A673 (cell line): ENCODE measurements around the gene DDX21. TPM values are rescaled to one million over a fixed set of nuclear protein-coding genes. Genes with fewer than 3 reads are reported as not detected.
"Not testable (repeated sequence)": the region's sequence is repeated elsewhere in the genome, so short reads cannot be mapped to it uniquely, and the experiment has no call there.

ENCODE experiments used
- BruUV-seq: library from RNA; stranded (reverse); fragments of 400-500 nt; replicated peaks from 2 replicates; lab custom pipeline; 2021; lab: Mats Ljungman, UMichigan
- CTCF ChIA-PET: fragments of 300-600 bp; sonication (Branson Sonifier 250); formaldehyde crosslinking; loops from one replicate; lab custom pipeline; 2022; ENCODE audit warnings: antibody characterized with exemption; lab: Charles Lee
- POLR2A ChIA-PET: fragments of 300-600 bp; sonication (Branson Sonifier 250); formaldehyde crosslinking; loops from one replicate; lab custom pipeline; 2022; ENCODE audit warnings: antibody characterized with exemption; ENCODE audit not compliant: low non-redundant PET; lab: Charles Lee
- DNase-seq: peaks from one replicate; pipeline ENCODE4 v3.0.0-alpha.2; 2015; ENCODE audit warnings: low spot score
- H3K27ac ChIP-seq: fragments of 200-600 bp; sonication (generic); 2 replicates; pipeline ENCODE4 v1.5.1; 2016; ENCODE audit warnings: mixed run types, low read depth, mild to moderate bottlenecking, mixed read lengths, antibody characterized with exemption, low read length; ENCODE audit not compliant: poor library complexity, severe bottlenecking
- H3K27me3 ChIP-seq: fragments of 200-600 bp; sonication (generic); replicated peaks from 2 replicates; pipeline ENCODE4 v1.6.1; 2017; ENCODE audit warnings: mixed run types, low read depth, mild to moderate bottlenecking, mixed read lengths, antibody characterized with exemption, low read length; ENCODE audit not compliant: insufficient read depth, poor library complexity
- H3K36me3 ChIP-seq: fragments of 200-600 bp; sonication (generic); 2 replicates; pipeline ENCODE4 v1.6.1; 2016; ENCODE audit warnings: mixed run types, mild to moderate bottlenecking, mixed read lengths, antibody characterized with exemption, low read length; ENCODE audit not compliant: insufficient read depth, poor library complexity, severe bottlenecking
- H3K4me1 ChIP-seq: fragments of 200-600 bp; sonication (generic); 2 replicates; pipeline ENCODE4 v1.6.1; 2017; ENCODE audit warnings: mixed run types, mild to moderate bottlenecking, mixed read lengths, antibody characterized with exemption, low read length; ENCODE audit not compliant: insufficient read depth, poor library complexity, severe bottlenecking
- H3K4me3 ChIP-seq: fragments of 200-600 bp; sonication (generic); 2 replicates; pipeline ENCODE4 v1.5.1; 2016; ENCODE audit warnings: low read depth, mixed run types, mild to moderate bottlenecking, mixed read lengths, low read length; ENCODE audit not compliant: poor library complexity, severe bottlenecking
- H3K9me3 ChIP-seq: fragments of 200-600 bp; sonication (generic); 2 replicates; pipeline ENCODE4 v1.6.1; 2016; ENCODE audit warnings: mixed run types, low read depth, mild to moderate bottlenecking, mixed read lengths, antibody characterized with exemption, low read length; ENCODE audit not compliant: poor library complexity, severe bottlenecking
- CTCF ChIP-seq: fragments of 300-800, 200-600 bp; sonication (generic); conservative IDR thresholded peaks from 2 replicates; pipeline ENCODE4 v1.5.1; 2017; ENCODE audit warnings: low read depth, mild to moderate bottlenecking, antibody characterized with exemption, low read length, moderate library complexity, mixed read lengths
- EZH2 ChIP-seq: fragments of 200-600 bp; sonication (generic); IDR thresholded peaks from 2 replicates; pipeline ENCODE4 v1.6.1; 2017; ENCODE audit warnings: borderline replicate concordance, low read depth, mild to moderate bottlenecking, mixed read lengths, antibody characterized with exemption, low read length; ENCODE audit not compliant: poor library complexity, severe bottlenecking
- intact Hi-C: fragments of 100-400 bp; cut with micrococcal nuclease; formaldehyde crosslinking; loops from one replicate; pipeline ENCODE4 v1.10.0; 2022; ENCODE audit not compliant: unreplicated experiment
- total RNA-seq: library from RNA; stranded (reverse); gene quantifications from 2 replicates; pipeline ENCODE4 v1.2.3, GENCODE V29; 2021

Gene DDX21
- total RNA-seq, 1 experiment from 2014 or later, result 188 TPM

DNA sequence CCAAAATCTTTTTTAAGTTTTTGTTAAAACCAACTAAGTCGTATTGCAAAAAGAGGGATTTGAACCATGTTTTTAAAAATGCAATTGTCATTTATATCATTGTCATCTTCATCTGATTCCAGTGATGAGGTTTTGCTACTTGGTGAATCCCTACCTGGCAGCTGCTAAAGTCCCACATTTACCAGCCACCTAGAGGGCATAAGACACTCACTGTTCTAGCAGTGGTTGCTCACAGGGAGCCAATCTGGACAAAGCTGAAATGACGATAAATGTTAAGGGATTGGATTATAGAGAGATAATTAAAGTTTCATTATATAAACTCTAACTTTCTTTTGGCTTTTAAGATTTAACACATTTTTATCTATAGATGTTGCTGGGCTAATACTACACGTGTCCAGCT lies 51.3 kb downstream of the DDX21 start:
- intact Hi-C loops, result no loop called here
- peaks cover 20% of the 10 kb centered on the region for H3K36me3 ChIP-seq
- ChIA-PET CTCF (no interaction called here), POLR2A (no interaction called here)
- no peaks in the 10 kb centered on the region for H3K4me1 ChIP-seq
- H3K9me3 ChIP-seq, result no peaks in the 10 kb centered on the region
- H3K4me3 ChIP-seq, result no peak overlapping the region
- TF ChIP-seq CTCF, result no peak
- TF ChIP-seq EZH2, result no peak
- no peak overlapping the region for H3K27ac ChIP-seq
- no peaks in the 10 kb centered on the region for H3K27me3 ChIP-seq
- BruUV-seq, result no TSS peak
- DNase-seq, result no peak

- intact Hi-C loops, result no loop called here
- no TSS peak for BruUV-seq
- ChIA-PET POLR2A (no interaction called here), CTCF (no interaction called here)
- TF ChIP-seq EZH2, result no peak
- no peak for TF ChIP-seq CTCF
- Histone ChIP-seq H3K27me3 (no peaks in the 10 kb centered on the region), H3K9me3 (no peaks in the 10 kb centered on the region), H3K36me3 (peaks cover 20% of the 10 kb centered on the region), H3K4me1 (no peaks in the 10 kb centered on the region), H3K27ac (no peak overlapping the region), H3K4me3 (no peak overlapping the region)
- DNase-seq, result no peak
Observed at GRCh38 chr10:69009360-69009759, 53.4 kb downstream of the DDX21 start.

GRCh38 chr10:69010151-69010640 lies 54.2 kb downstream of the DDX21 start:
- Histone ChIP-seq H3K27me3 (no peaks in the 10 kb centered on the region), H3K36me3 (peaks cover 18% of the 10 kb centered on the region), H3K4me3 (no peak overlapping the region), H3K9me3 (no peaks in the 10 kb centered on the region), H3K27ac (no peak overlapping the region), H3K4me1 (no peaks in the 10 kb centered on the region)
- intact Hi-C loops, result no loop called here
- no peak for DNase-seq
- TF ChIP-seq EZH2, result no peak
- TF ChIP-seq CTCF, result no peak
- CTCF ChIA-PET, result no interaction called here
- BruUV-seq, result no TSS peak
- POLR2A ChIA-PET, result no interaction called here

DNA sequence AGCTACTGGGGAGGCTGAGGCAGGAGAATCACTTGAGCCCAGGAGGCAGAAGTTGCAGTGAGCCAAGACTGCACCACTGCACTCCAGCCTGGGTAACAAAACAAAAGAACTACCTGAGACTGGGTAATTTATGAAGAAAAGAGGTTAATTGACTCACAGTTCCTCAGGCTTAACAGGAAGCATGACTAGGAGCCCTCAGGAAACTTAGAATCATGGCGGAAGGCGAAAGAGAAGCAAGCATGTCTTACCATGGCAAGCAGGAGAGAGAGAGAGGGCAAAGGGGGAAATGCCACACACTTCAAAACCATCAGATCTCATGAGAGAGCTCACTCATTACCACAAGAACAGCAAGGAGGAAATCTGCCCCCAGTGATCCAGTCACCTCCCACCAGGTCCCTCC lies 56.8 kb downstream of the DDX21 start:
- H3K4me3 ChIP-seq, H3K27me3 ChIP-seq, CTCF ChIA-PET, BruUV-seq, H3K4me1 ChIP-seq, DNase-seq, H3K9me3 ChIP-seq, H3K27ac ChIP-seq, POLR2A ChIA-PET, intact Hi-C loops: not testable (repeated sequence)
- peaks cover 28% of the 10 kb centered on the region for H3K36me3 ChIP-seq
